Activated T-helper 2 cell treated with anti-CD3 and anti-CD28 coated beads, Interferon-gamma antibody, Interleukin-2, Interleukin-4, amounts not matched to agents 10 μg/mL and 5 μg/mL and 100 μg/mL, durations not matched to agents 14 hours and 24 hours and 36 hours (primary cell): ENCODE measurements around the gene ZFR. TPM values are rescaled to one million over a fixed set of nuclear protein-coding genes. Genes with fewer than 3 reads are reported as not detected.
"Not testable (repeated sequence)": the region's sequence is repeated elsewhere in the genome, so short reads cannot be mapped to it uniquely, and the experiment has no call there.

Experiments used
- DNase-seq: peaks from one replicate; pipeline ENCODE4 v3.0.0; 2021; ENCODE audit warnings: low spot score
- H3K27ac Mint-ChIP-seq: one replicate; pipeline ENCODE4 v1.8.0; 2021; ENCODE audit warnings: mixed read lengths
- H3K27me3 Mint-ChIP-seq: one replicate; pipeline ENCODE4 v1.8.0; 2021; ENCODE audit warnings: low read depth, mixed read lengths
- H3K36me3 Mint-ChIP-seq: one replicate; pipeline ENCODE4 v1.8.0; 2021; ENCODE audit warnings: low read depth, mixed read lengths
- H3K4me1 Mint-ChIP-seq: one replicate; pipeline ENCODE4 v1.8.0; 2021; ENCODE audit warnings: low read depth, mixed read lengths
- H3K4me3 Mint-ChIP-seq: one replicate; pipeline ENCODE4 v1.8.0; 2021; ENCODE audit warnings: low read depth, mild to moderate bottlenecking, moderate library complexity, mixed read lengths
- H3K9me3 Mint-ChIP-seq: one replicate; pipeline ENCODE4 v1.8.0; 2021; ENCODE audit warnings: mixed read lengths
- intact Hi-C: fragments of 100-400 bp; cut with micrococcal nuclease; formaldehyde crosslinking; loops from one replicate; pipeline ENCODE4 v1.15.1; 2023
- total RNA-seq: library from RNA; stranded (reverse); gene quantifications from 2 replicates; pipeline ENCODE4 v1.2.3, GENCODE V29; 2022

Gene ZFR
- total RNA-seq, 1 donor from 2014 or later, result 68.6 TPM

GRCh38 chr5:32465076-32465475 is 20.5 kb upstream of the ZFR start:
- no peak for DNase-seq
- Mint-ChIP-seq H3K27me3 (no peaks in the 10 kb centered on the region), H3K4me1 (peaks cover 18% of the 10 kb centered on the region), H3K36me3 (no peaks in the 10 kb centered on the region), H3K9me3 (no peaks in the 10 kb centered on the region), H3K4me3 (no peak overlapping the region), H3K27ac (no peak overlapping the region)
- intact Hi-C loops, result no loop called here

GRCh38 chr5:32462618-32463017 is 18.1 kb upstream of the ZFR start:
- intact Hi-C loops, result loop anchor here (1.0 kb wide), 1 partner anchor 18 kb away; the partner anchor contains the start of gene ZFR

GRCh38 chr5:32461441-32462120 is 17.0 kb upstream of the ZFR start:
- intact Hi-C loops, result loop anchor here (1.0 kb wide), 1 partner anchor 17 kb away; the partner anchor contains the start of gene ZFR
- no peak for DNase-seq
- Mint-ChIP-seq H3K9me3 (no peaks in the 10 kb centered on the region), H3K27ac (no peak overlapping the region), H3K4me3 (no peak overlapping the region), H3K36me3 (no peaks in the 10 kb centered on the region), H3K4me1 (peaks cover 18% of the 10 kb centered on the region), H3K27me3 (no peaks in the 10 kb centered on the region)

More at GRCh38 chr5:32462618-32463017, 18.1 kb upstream of the ZFR start:
- Mint-ChIP-seq H3K4me3 (no peak overlapping the region), H3K27me3 (no peaks in the 10 kb centered on the region), H3K27ac (peak overlapping the region; percentile 92), H3K9me3 (no peaks in the 10 kb centered on the region), H3K4me1 (peaks cover 18% of the 10 kb centered on the region), H3K36me3 (no peaks in the 10 kb centered on the region)
- DNase-seq, result no peak

GRCh38 chr5:32460702-32461101 is 16.2 kb upstream of the ZFR start:
- H3K4me3 Mint-ChIP-seq, result no peak overlapping the region
- H3K36me3 Mint-ChIP-seq, result no peaks in the 10 kb centered on the region
- H3K4me1 Mint-ChIP-seq, result peaks cover 18% of the 10 kb centered on the region
- peaks cover 1% of the 10 kb centered on the region for H3K27me3 Mint-ChIP-seq
- H3K9me3 Mint-ChIP-seq, result no peaks in the 10 kb centered on the region
- peak overlapping the region; percentile 43 for H3K27ac Mint-ChIP-seq
- intact Hi-C loops, result no loop called here
- DNase-seq, result no peak

- no peaks in the 10 kb centered on the region for H3K9me3 Mint-ChIP-seq
Measured at GRCh38 chr5:32458880-32459495, 14.4 kb upstream of the ZFR start.

GRCh38 chr5:32455311-32455710 is 10.8 kb upstream of the ZFR start:
- Mint-ChIP-seq H3K9me3 (no peaks in the 10 kb centered on the region), H3K27me3 (peaks cover 14% of the 10 kb centered on the region), H3K4me3 (no peak overlapping the region), H3K36me3 (no peaks in the 10 kb centered on the region), H3K4me1 (peaks cover 2% of the 10 kb centered on the region), H3K27ac (no peak overlapping the region)
- DNase-seq, result no peak
- intact Hi-C loops, result no loop called here

More at GRCh38 chr5:32458880-32459495, 14.4 kb upstream of the ZFR start:
- Mint-ChIP-seq H3K4me1 (peaks cover 18% of the 10 kb centered on the region), H3K27ac (no peak overlapping the region), H3K4me3 (no peak overlapping the region), H3K27me3 (peaks cover 5% of the 10 kb centered on the region), H3K36me3 (no peaks in the 10 kb centered on the region)
- intact Hi-C loops, result no loop called here
- DNase-seq, result no peak

GRCh38 chr5:32454821-32455220 is 10.3 kb upstream of the ZFR start:
- DNase-seq, result no peak
- Mint-ChIP-seq H3K4me3 (no peak overlapping the region), H3K27ac (no peak overlapping the region), H3K9me3 (no peaks in the 10 kb centered on the region), H3K27me3 (peaks cover 14% of the 10 kb centered on the region), H3K36me3 (no peaks in the 10 kb centered on the region), H3K4me1 (no peaks in the 10 kb centered on the region)
- intact Hi-C loops, result no loop called here

- Mint-ChIP-seq H3K4me3 (no peak overlapping the region), H3K27ac (no peak overlapping the region), H3K9me3 (no peaks in the 10 kb centered on the region), H3K36me3 (no peaks in the 10 kb centered on the region), H3K4me1 (no peaks in the 10 kb centered on the region), H3K27me3 (peaks cover 19% of the 10 kb centered on the region)
- no peak for DNase-seq
- intact Hi-C loops, result no loop called here
Measured at GRCh38 chr5:32453916-32454315, 9.4 kb upstream of the ZFR start.

- intact Hi-C loops, H3K36me3 Mint-ChIP-seq, H3K27ac Mint-ChIP-seq, H3K4me3 Mint-ChIP-seq, DNase-seq, H3K4me1 Mint-ChIP-seq, H3K9me3 Mint-ChIP-seq: not testable (repeated sequence)
- peaks cover 20% of the 10 kb centered on the region for H3K27me3 Mint-ChIP-seq
Measured at GRCh38 chr5:32452316-32452715, 7.8 kb upstream of the ZFR start.

GRCh38 chr5:32450952-32451351 is 6.4 kb upstream of the ZFR start:
- Mint-ChIP-seq H3K4me1 (no peaks in the 10 kb centered on the region), H3K4me3 (no peak overlapping the region), H3K27ac (no peak overlapping the region), H3K36me3 (no peaks in the 10 kb centered on the region), H3K27me3 (peaks cover 25% of the 10 kb centered on the region), H3K9me3 (no peaks in the 10 kb centered on the region)
- no peak for DNase-seq
- intact Hi-C loops, result no loop called here

GRCh38 chr5:32449262-32449661 is 4.7 kb upstream of the ZFR start:
- Mint-ChIP-seq H3K27me3 (peaks cover 26% of the 10 kb centered on the region), H3K27ac (no peak overlapping the region), H3K4me3 (no peak overlapping the region), H3K36me3 (no peaks in the 10 kb centered on the region), H3K9me3 (no peaks in the 10 kb centered on the region), H3K4me1 (peaks cover 8% of the 10 kb centered on the region)
- intact Hi-C loops, result no loop called here
- no peak for DNase-seq

GRCh38 chr5:32446630-32447029 is 2.1 kb upstream of the ZFR start:
- no peak for DNase-seq
- Mint-ChIP-seq H3K4me1 (peaks cover 23% of the 10 kb centered on the region), H3K27me3 (peaks cover 23% of the 10 kb centered on the region), H3K27ac (no peak overlapping the region), H3K9me3 (no peaks in the 10 kb centered on the region), H3K36me3 (peaks cover 17% of the 10 kb centered on the region), H3K4me3 (no peak overlapping the region)
- intact Hi-C loops, result no loop called here

- Mint-ChIP-seq H3K36me3 (peaks cover 23% of the 10 kb centered on the region), H3K4me3 (peak overlapping the region; percentile 47), H3K27ac (no peak overlapping the region), H3K4me1 (peaks cover 27% of the 10 kb centered on the region), H3K9me3 (no peaks in the 10 kb centered on the region), H3K27me3 (peaks cover 22% of the 10 kb centered on the region)
- DNase-seq, result no peak
- intact Hi-C loops, result no loop called here
Measured at GRCh38 chr5:32445831-32446614, 1.5 kb upstream of the ZFR start.
